GM21367 (cell line): Measurements from ENCODE around the gene DNMT3A.

Experiments
- ATAC-seq: cut with Tn5 transposase; IDR thresholded peaks from one replicate; pipeline ENCODE4 v1.9.1; 2021; ENCODE audit not compliant: unreplicated experiment

DNMT3A gene

DNA sequence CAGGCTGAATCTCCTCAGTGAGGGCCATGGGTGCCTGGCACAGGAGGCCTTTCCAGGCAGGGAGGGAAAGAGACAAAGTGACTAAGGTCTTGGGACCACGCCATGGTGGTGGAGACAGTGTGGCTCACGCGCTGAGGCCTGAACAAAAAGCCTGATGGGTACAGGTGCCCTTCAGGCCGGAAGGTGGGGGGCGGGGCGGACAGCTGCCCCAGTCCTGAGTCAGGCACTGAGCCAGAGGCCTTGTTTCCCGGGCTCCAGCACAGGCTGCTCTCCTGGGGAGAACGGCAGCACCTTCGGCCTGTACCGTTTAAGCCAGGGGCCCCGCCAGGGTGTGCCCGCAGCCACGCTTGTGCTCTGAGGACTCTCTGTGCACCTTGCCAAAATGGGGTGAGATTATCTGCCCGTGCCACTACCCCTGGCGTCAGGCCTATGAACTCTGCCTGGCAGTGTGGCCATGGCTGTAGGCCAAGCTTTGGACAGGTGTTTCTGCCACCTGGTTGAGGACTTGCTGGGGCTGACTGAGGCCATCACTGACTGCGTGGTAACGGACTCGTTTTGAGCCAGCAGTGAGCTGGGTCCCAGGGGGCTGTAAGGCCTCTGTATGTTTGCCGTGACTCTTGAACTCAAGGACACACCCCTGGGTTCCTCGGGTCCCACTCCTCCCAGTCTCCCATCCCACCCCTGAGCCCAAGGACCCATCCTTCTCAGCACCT, 31.7 kb upstream of the DNMT3A start:
- no peak for ATAC-seq

DNA sequence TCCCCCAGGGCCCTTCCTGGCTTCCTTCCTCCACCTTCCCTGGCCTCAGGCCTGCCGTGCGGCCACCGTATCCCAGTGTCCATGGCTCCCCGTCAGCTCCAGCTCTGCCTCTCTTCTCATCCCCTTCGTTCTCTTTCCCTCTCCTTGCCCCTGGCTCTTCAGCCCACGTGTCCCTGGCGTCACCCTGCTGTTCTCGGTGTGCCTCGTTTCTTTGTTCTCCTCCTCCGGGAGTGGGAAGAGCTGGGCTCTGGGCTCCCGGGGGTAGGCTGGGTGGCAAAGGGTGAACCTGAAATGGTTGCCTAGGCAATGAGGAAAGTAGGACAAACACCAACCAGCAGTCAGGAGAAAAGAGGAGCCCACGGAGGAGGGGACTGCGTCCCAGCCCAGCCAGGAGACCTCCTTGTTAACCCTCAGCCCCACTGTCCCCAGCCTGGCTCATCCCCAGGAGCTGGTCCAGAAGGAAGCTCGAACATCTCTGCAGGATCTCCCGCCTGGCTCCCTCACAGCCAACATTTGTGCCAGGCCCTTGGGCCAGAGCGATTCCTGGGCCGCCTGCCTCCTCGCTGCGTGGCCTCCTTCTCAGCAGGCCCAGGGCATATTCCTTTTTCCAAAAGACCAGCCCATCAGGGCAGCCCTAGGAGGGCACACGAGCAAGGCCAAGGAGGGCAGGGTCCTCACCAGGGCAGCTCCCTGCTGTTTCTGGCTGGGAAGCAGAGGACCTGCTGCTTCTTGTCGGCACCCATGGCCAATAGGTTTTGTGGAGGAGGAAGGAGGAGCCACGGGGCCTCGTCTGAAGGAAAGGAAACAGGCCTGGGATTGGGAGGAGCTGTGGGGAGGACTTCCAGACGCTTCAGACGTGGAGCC, 30.9 kb upstream of the DNMT3A start:
- ATAC-seq = no peak

DNA sequence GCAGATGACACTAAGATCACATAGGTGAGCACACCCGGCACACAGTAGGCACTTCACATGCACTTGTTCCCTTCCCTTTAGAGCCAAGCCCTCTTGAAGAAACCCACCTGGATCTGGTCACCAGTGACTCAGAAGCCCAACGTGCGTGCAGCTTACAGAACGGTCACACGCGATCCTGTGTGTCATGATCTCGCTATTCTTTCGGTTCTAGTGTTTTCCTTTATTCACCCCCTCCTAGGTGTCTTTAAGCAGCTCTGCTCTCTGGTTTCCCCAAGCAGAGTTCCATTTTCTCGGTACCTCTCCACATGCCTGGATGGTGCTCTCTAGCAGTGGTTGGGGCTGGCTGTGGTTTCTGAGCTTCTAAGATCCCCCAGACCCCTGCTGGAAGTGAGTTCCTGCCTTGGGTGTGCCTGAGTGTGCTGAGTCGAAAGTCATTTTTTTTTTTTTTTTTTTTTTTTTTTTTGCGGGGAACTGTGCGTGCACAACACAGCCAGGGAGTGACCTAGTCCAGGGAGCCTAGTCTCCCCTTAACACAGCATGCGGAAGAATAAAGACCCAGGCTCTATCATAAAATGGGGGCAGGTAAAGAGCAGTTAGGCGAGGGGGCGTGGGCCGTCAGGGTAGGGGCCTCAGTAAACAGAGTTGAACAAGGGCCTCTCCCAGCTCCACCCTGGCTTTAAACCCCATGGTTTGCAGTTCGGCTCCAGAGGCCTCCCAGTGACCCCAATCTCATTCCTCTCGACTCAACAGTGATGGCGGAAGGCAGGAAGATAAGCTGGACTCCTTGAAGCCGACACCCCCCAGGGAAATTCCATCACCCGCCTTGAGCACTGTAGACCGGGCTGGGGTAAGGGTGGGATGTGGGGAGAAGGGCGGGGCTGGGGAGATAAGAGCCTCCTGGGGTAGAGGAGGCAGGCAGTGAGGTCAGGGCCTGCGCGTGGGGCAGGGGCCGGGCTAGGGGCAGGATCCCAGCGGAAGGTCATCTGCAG, 29.8 kb upstream of the DNMT3A start:
- no peak for ATAC-seq

DNA sequence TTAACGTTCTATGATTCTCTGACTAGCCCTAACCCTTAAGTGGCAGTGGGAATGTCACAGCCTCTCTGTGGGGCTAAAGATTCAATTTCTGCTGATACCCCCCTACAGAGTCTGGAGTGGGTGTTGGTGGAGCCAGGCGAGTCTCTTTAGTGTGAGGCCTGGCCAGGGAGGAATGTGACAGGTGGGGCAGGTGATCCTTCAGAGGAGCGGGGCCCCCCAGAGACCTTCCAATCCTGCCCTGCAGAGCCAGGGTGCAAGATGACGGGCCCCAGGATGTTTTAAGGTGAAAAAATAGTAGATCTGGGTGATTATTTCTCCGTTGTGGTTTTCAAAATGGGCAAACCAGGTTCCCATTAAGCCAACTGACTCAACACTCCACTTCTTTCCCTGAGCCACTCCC, 28.2 kb upstream of the DNMT3A start:
- ATAC-seq = no peak

DNA sequence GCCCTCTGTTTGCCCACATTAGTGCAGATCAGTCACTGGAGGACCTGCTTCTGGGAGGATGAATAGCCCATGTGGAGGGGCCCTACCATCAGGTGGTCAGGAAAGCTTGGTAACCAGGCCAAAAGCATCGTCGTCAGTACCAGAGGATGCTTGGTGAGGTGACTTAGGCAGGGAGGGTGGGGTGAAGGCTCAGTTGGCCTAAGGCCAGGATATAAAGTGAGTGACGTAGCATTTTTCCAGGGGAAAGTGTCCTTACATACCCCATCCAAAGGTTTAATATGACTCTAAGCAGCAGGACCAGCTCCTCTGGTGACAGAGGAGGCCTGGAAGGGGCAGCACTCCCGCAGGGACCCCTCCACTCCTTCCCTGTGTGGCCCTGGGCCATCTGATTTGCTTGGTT, 27.7 kb upstream of the DNMT3A start:
- no peak for ATAC-seq

DNA sequence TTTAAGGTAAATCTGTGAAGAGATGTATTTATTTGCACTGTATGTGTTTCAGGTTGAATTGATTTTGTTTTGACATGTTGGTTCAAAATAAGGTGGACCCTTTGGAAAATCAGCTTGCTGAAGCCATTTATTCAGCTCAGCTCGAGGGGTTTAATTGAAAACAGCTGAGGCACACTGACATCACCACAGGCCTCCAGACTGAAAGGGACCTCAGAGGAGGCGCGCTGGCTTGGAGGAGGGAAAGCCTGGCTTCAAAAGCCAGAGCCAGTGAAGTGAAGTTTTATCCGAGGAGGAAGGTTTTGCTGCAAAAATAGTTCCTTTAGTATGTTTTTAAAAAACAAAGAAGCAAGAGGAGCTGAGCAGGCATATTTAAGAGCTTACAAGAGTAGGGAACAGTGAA, 26.9 kb upstream of the DNMT3A start:
- no peak for ATAC-seq

DNA sequence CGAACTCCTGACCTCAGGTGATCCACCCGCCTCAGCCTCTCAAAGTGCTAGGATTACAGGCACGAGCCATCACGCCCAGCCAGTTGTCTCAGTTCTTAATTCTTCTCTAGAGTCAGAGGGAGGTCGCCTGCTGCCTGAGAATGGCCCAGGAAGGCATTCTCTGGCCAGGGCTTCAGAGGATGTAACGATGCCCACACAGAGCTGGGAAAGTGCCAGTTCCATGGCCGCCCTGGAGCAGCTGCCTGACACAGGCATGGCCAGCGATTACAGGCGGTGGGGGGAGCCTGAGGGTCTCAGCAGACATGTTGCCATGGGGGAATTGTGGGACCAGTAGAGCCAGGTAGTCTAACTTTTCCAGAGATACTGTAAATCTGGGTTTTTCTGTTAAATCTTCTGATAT, 25.6 kb upstream of the DNMT3A start:
- no peak for ATAC-seq

DNA sequence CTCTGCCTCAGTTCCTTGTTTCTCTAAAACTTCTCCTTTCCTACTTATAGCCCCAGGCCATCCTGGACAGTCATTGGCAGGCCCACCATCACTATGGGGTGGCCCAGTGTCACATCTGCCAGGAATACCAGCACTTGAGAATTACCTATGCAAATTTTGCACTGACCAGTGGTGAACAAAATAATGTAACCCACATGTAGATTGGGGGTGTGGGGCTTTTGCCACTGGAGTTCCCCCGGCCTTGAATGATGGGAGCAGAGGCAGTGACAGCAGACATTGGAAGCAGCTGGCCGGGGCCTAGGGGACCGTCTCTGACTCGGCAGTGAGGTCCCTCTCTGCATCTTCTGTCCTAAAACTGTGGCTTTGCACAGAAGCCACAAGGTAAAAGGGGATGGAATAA, 24.9 kb upstream of the DNMT3A start:
- no peak for ATAC-seq

DNA sequence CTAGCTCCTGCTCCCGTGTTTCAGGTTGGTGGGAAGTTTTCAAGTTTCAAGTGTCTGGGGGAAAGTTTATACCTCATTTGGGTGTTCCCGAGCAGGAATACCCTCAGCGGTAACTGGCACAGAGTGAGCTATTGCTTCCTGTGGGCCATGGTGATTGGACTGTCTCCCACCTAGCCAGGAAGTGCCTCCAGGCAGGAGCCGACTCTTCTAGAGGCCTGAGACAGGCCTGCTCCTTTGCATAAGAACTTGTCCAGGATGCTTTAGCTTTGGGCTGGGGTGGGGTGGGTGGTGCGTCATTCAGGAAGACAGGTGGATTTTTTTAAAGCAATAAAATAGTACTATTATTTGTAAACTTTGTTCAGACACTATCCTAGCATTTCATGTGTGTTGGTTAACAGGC, 23.5 kb upstream of the DNMT3A start:
- ATAC-seq = no peak

DNA sequence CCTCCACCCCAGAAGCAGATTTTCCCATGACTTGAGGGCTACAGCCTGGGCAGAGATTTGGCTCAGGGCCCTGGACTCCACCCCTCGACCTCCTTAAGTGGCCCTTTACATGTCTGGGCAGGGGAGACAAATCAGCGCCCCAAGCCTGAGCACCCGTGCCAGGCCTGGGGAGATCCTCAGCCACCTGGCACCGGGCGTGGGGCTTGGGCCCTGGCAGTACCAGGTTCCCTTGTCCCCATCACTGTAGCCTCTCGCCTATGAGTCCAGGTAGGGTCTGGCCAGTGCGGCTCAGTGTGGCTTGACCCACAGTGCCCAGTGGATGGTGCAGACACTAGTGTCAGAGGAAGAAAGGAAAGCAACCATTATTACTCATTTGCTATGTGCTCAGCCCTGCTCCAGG, 22.0 kb upstream of the DNMT3A start:
- ATAC-seq = no peak

DNA sequence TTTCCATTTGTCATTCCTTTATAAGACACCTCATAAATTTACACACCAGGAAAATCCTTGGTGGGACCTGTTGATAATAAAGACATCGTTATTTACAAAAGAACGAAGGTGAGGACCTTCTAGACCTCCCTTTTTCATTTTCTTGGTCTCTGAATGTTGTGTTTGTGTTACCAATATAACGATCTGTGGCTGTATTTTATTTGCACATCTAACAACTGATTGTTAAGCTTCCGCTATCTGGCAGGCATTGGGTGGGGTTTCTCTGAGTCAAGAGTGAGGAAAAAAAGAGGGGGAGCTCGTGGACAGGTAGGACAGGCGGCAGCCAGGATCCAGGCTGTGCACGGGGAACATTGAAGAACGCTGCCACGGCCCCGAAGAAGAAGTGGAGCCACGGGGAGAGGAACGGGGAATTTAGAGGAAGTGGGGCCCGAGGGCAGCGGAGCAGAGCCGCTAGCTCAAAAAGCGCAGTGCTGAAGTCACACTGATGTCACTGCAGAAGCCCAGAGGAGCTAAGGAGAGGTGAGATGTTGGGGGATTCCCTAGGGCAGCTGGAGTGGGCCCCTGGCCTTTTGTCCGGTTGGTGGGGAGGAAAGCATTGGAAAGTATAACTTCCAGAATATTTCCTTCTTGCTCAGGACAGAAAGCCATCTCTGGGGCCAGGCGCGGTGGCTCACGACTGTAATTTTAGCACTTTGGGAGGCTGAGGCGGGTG, 20.9 kb upstream of the DNMT3A start:
- ATAC-seq = peak; percentile 64

DNA sequence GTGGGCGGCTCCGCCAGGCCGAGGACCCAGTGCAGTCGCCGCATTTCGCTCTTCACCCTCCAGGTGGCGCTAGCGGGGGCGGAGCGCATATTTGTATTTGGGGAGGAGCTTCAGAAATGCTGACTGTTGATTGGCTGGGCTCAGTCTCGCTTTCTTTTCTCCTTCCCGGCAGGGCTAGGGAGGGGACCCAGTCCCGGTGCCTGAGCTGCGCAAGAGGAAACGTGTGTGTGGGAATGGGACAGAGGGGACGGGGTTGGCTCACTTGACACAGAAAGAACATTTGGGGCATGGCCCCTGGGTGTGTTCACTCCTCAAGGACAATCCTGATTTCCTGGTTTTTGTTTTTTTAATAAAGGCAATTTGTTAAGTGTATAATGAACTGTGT, 20.3 kb upstream of the DNMT3A start:
- peak; percentile 59 for ATAC-seq

DNA sequence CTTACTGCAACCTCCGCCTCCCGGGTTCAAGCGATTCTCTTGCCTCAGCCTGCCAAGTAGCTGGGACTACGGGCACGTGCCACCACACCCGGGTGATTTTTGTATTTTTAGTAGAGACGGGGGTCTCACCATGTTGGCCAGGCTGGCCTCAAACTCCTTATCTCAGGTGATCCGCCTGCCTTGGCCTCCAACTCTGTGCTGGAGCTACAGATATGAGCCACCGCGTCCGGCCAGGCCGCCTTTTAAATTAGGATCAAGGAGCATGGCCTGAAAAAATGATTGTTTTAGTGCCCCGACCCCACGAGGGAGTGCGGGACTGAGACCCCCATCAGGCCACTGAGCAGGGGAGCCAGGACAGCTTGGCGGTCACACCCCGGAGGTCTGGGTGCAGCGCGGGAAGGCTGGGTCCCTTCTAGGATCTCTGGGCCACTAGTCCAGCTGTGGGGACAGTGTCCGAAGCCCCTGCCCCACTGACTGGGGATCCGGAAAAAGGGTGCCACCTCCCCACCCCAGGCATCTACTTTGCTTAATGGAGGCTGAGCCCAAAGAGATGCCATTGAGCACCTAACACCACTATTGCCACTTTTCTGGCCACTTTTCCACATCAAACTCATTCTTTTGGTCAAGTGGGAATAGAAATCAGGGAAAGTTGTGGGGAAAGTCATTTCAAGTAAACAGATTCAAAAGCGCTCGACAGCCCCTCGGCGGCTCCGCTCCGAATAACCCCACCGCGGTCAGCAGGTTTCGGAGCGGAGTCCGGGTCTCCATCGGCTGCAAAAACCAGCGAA, 19.7 kb upstream of the DNMT3A start:
- no peak for ATAC-seq

DNA sequence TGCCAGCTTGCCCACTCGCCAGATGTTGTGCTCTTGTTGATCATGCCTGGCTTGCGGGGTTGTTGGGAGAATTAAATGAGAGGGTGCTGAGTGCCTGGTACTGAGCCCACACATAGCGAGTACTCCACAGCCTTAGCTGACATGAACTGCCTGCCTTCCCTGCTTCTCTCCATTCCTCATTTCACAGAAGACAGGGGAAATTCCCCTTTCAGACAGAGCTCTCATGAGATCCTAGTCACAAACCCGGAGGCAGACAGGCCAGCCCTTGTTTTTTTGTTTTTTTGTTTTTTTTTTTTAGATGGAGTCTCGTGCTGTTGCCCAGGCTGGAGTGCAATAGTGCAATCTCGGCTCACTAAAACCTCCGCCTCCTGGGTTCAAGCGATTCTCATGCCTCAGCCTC, 17.1 kb upstream of the DNMT3A start:
- ATAC-seq = no peak

DNA sequence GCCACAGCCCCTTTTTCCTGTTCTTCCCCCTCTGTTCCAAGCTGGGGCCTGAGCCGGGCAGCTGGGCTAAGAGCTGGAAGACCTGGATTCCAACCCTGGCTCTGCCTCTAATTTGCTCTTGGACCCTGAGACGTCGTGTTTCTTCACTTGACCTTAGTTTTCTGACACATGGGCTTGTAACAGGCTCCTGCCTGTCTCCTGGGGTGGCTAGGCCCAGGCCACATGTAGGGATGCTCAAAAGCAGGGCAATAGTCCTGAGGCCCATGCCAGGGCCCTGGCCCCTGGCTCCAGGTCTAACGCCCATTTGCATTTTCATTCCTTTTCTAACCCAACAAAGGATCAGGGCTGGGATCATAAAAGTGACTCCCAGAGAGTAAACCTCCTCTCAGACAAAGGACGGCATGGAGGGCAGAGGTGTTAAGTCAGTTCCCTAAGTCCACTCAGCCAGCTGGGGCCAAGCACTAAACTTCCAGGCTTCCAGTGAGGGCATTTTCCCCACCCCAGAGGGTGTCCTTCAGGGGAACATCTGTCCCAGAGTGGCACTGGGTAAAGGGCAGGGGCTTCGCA, 16.6 kb upstream of the DNMT3A start:
- no peak for ATAC-seq

DNA sequence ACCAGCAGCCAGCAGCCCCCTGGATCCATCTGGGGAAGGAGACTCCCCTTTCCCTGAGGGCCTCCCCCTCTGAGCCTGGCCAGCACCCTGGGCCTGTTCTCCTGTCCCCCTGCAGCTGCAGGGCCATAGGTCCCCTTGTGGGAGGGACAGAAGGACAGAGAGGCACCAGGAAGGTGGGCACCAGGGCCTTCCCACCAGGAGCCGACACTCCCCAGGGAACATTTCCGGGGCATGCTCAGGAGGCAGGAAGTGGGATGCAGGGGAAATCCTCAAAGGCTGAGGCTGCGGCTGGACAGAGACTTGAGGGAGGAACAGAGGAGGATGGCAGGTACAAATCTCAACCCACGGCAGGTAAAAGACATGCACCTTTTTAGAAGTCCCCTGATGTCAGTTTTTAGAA, 14.4 kb upstream of the DNMT3A start:
- ATAC-seq = no peak

DNA sequence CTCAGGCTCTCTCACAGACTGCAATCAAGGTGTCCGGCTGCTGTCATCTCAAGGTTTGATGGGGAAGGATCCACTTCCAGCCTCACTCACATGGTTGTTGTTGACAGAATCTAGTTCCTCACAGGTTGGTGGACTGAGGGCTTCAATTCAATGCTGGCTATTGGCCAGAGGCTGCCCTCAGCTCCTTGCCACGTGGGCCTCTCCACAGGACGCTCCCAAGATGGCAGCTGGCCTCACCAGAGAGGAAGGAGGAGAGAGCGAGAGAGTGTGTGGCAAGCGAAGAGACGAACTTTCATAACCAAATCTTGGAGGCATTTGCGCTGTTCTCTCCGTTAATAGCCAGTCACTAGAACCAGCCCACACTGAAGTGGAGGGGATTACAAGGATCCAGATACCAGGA, 13.5 kb upstream of the DNMT3A start:
- no peak for ATAC-seq

DNA sequence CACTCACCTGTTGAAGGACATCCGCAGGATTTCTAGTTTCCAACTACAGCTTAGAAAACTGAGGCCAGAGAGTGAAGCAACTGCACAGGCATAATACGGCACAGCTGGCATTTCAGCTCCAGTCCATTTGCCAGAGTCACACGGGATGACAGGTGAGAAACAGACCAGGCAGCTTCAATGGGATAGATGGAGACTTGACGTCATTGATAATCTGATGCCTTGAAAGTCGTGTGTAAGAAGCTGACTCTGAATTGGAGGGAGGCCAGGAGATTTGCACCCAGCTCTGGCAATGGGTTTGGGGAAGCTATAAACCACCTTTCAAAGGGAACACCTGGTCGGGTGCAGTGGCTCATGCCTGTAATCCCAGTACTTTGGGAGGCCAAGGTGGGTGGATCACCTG, 12.4 kb upstream of the DNMT3A start:
- no peak for ATAC-seq

DNA sequence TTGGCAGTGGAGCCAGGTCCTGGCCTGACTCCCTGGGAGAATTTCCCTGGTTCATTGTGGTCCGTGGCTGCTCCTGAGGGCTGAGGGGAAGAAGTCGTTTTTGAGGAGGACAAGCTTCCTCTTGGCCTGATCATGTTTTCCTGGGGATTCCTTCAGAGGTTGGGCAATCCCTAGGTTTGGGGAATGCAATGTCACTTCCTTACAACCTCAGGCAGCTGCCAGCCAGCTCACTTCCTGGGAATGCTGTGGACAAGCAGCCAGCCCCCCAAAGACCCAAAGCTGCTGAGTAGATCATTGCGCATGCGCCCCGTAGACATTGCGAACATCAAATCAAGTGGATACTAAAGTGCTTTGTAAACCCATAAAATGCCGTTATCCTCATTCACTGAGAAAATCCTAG, 7.7 kb upstream of the DNMT3A start:
- ATAC-seq = no peak

DNA sequence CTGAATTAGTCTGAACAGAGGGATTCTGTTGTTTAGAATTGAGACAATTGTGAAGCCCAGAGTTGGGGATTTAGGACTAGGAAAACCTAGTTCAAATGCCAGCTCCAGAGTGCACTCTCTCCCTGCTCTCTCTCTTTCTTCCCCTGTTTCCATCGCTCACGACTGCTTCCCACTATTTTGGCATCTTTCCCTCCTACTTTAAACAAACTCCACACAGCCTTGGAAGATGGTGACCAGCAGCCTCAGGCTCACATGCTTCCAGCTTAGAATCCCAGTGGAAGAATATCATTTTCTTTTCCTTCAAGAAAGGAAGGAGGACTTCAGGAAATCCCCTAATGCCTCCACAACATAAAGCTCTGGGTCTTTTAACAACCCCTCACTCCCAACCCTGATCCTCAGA, 6.1 kb upstream of the DNMT3A start:
- no peak for ATAC-seq
